Measurements from ENCODE around the gene PRKN.

PRKN gene

GRCh38 chr6:162017536-162017935, 710.0 kb downstream of the PRKN start:
- Histone ChIP-seq H3K27me3 (ENCODE audit: insufficient read depth, poor library complexity, severe bottlenecking) (no peaks in the 10 kb centered on the region), H3K4me3 (replicated peaks; ENCODE audit: insufficient read depth, low read length) (no peak overlapping the region), H3K27ac (replicated peaks) (no peak overlapping the region)
- TF ChIP-seq POLR2AphosphoS5 (IDR thresholded peaks at IDR 0.05; ENCODE audit: low read depth) (no peak), CTCF (IDR thresholded peaks at IDR 0.05; ENCODE audit: insufficient read depth, low read length) (no peak), REST (IDR thresholded peaks at IDR 0.05; ENCODE audit: insufficient replicate concordance, low read depth) (no peak), SPI1 (IDR thresholded peaks at IDR 0.05; ENCODE audit: borderline replicate concordance, low read depth) (no peak), GABPA (IDR thresholded peaks at IDR 0.05; ENCODE audit: low read depth) (no peak)
- no peak for DNase-seq (ENCODE audit: low read depth in 1 of 2, low spot score in 1 of 2)

- Histone ChIP-seq H3K4me3 (replicated peaks; ENCODE audit: insufficient read depth, low read length) (no peak overlapping the region), H3K27me3 (ENCODE audit: insufficient read depth, poor library complexity, severe bottlenecking) (no peaks in the 10 kb centered on the region), H3K27ac (replicated peaks) (no peak overlapping the region)
- no peak for TF ChIP-seq SPI1 (IDR thresholded peaks at IDR 0.05; ENCODE audit: borderline replicate concordance, low read depth)
- TF ChIP-seq GABPA (IDR thresholded peaks at IDR 0.05; ENCODE audit: low read depth) = no peak
- no peak for TF ChIP-seq CTCF (IDR thresholded peaks at IDR 0.05; ENCODE audit: insufficient read depth, low read length)
- no peak for TF ChIP-seq REST (IDR thresholded peaks at IDR 0.05; ENCODE audit: insufficient replicate concordance, low read depth)
- TF ChIP-seq POLR2AphosphoS5 (IDR thresholded peaks at IDR 0.05; ENCODE audit: low read depth) = no peak
- no peak for DNase-seq (ENCODE audit: low read depth in 1 of 2, low spot score in 1 of 2)
Measured at GRCh38 chr6:162014069-162014811, 713.3 kb downstream of the PRKN start.

GRCh38 chr6:162005372-162005771, 722.2 kb downstream of the PRKN start:
- TF ChIP-seq GABPA (IDR thresholded peaks at IDR 0.05; ENCODE audit: low read depth) = no peak
- no peak for TF ChIP-seq REST (IDR thresholded peaks at IDR 0.05; ENCODE audit: insufficient replicate concordance, low read depth)
- no peak for TF ChIP-seq POLR2AphosphoS5 (IDR thresholded peaks at IDR 0.05; ENCODE audit: low read depth)
- H3K27me3 ChIP-seq (ENCODE audit: insufficient read depth, poor library complexity, severe bottlenecking) = no peaks in the 10 kb centered on the region
- H3K4me3 ChIP-seq (replicated peaks; ENCODE audit: insufficient read depth, low read length) = no peak overlapping the region
- no peak for DNase-seq (ENCODE audit: low read depth in 1 of 2, low spot score in 1 of 2)
- H3K27ac ChIP-seq (replicated peaks) = no peak overlapping the region
